Trophoblast cell (in vitro differentiated cells and primary cell): ENCODE results near the gene ADARB2.

Experiments used
- DNase-seq, 2 donors: peaks; one replicate each; pipeline ENCODE4 v3.0.0-alpha.2; 2016
- H2AFZ ChIP-seq: 2 replicates; pipeline ENCODE4 v1.6.1; 2013; ENCODE audit warnings: low read length, moderate library complexity, mild to moderate bottlenecking; ENCODE audit not compliant: insufficient read depth, poor library complexity
- H2AK5ac ChIP-seq: 2 replicates; pipeline ENCODE4 v1.6.1; 2013; ENCODE audit warnings: mild to moderate bottlenecking, low read length
- H2BK120ac ChIP-seq: 2 replicates; pipeline ENCODE4 v1.6.1; 2013; ENCODE audit warnings: low read length, mild to moderate bottlenecking, moderate library complexity; ENCODE audit not compliant: insufficient read depth, poor library complexity
- H2BK12ac ChIP-seq: 2 replicates; pipeline ENCODE4 v1.6.1; 2013; ENCODE audit warnings: mild to moderate bottlenecking, low read length, moderate library complexity
- H2BK5ac ChIP-seq: 2 replicates; pipeline ENCODE4 v1.6.1; 2013; ENCODE audit warnings: low read length, low read depth, moderate library complexity, mild to moderate bottlenecking; ENCODE audit not compliant: poor library complexity
- H3K14ac ChIP-seq: 2 replicates; pipeline ENCODE4 v1.6.1; 2013; ENCODE audit warnings: mild to moderate bottlenecking, low read length
- H3K18ac ChIP-seq: 2 replicates; pipeline ENCODE4 v1.6.1; 2013; ENCODE audit warnings: mild to moderate bottlenecking, low read length
- H3K23ac ChIP-seq: 2 replicates; pipeline ENCODE4 v1.6.1; 2013; ENCODE audit warnings: low read length
- H3K27ac ChIP-seq: 2 replicates; pipeline ENCODE4 v1.5.1; 2013; ENCODE audit warnings: low read depth, mild to moderate bottlenecking, inconsistent platforms, low read length, moderate library complexity
- H3K27me3 ChIP-seq: 2 replicates; pipeline ENCODE4 v1.6.1; 2013; ENCODE audit warnings: inconsistent platforms, mild to moderate bottlenecking, low read length, moderate library complexity; ENCODE audit not compliant: insufficient read depth
- H3K36me3 ChIP-seq, 2 experiments: 1 replicate in 1 of 2; 2 replicates in 1 of 2; pipeline ENCODE4 v1.6.1; 2013; ENCODE audit warnings: low read length in 2 of 2, mild to moderate bottlenecking in 2 of 2, moderate library complexity in 1 of 2; ENCODE audit not compliant: insufficient read depth in 2 of 2, control insufficient read depth in 1 of 2
- H3K4ac ChIP-seq: 2 replicates; pipeline ENCODE4 v1.6.1; 2013; ENCODE audit warnings: low read depth, mild to moderate bottlenecking, low read length, moderate library complexity
- H3K4me1 ChIP-seq, 2 experiments: 1 replicate in 1 of 2; 2 replicates in 1 of 2; pipeline ENCODE4 v1.6.1; 2013; ENCODE audit warnings: low read length in 2 of 2, mild to moderate bottlenecking in 2 of 2, moderate library complexity in 1 of 2; ENCODE audit not compliant: insufficient read depth in 2 of 2, control insufficient read depth in 1 of 2
- H3K4me2 ChIP-seq: 2 replicates; pipeline ENCODE4 v1.6.1; 2013; ENCODE audit warnings: inconsistent platforms, mild to moderate bottlenecking, low read length, moderate library complexity
- H3K4me3 ChIP-seq: 2 replicates; pipeline ENCODE4 v1.5.1; 2013; ENCODE audit warnings: mild to moderate bottlenecking, low read depth, low read length, inconsistent platforms
- H3K79me1 ChIP-seq: one replicate; pipeline ENCODE4 v1.6.1; 2013; ENCODE audit warnings: low read length
- H3K79me2 ChIP-seq: 2 replicates; pipeline ENCODE4 v1.6.1; 2013; ENCODE audit warnings: low read length, mild to moderate bottlenecking; ENCODE audit not compliant: control insufficient read depth, insufficient read depth, poor library complexity
- H3K9ac ChIP-seq: 2 replicates; pipeline ENCODE4 v1.6.1; 2013; ENCODE audit warnings: mild to moderate bottlenecking, low read length
- H3K9me3 ChIP-seq: 2 replicates; pipeline ENCODE4 v1.6.1; 2013; ENCODE audit warnings: low read depth, mild to moderate bottlenecking, control low read depth, inconsistent platforms, low read length; ENCODE audit not compliant: insufficient read depth
- H4K12ac ChIP-seq: 2 replicates; pipeline ENCODE4 v1.6.1; 2013; ENCODE audit warnings: low read depth, mild to moderate bottlenecking, low read length, moderate library complexity
- H4K8ac ChIP-seq: 2 replicates; pipeline ENCODE4 v1.6.1; 2013; ENCODE audit warnings: low read depth, mild to moderate bottlenecking, low read length, moderate library complexity
- H4K91ac ChIP-seq: one replicate; pipeline ENCODE4 v1.6.1; 2013; ENCODE audit warnings: low read depth, mild to moderate bottlenecking, low read length, moderate library complexity
- WGBS: extraction: QIAGEN DNeasy Blood & Tissue Kit; methylation state at CpG from one replicate; pipeline ENCODE4 v1.1.7; 2013; ENCODE audit warnings: missing lambda C conversion rate; ENCODE audit not compliant: insufficient read length, insufficient coverage; ENCODE audit errors: extremely low coverage; 5-methylcytosine and 5-hydroxymethylcytosine counted together

Gene ADARB2

GRCh38 chr10:1654811-1655356, 82.4 kb downstream of the ADARB2 start:
- Histone ChIP-seq H3K23ac (no peak overlapping the region), H3K27me3 (no peaks in the 10 kb centered on the region), H3K79me1 (no peaks in the 10 kb centered on the region), H3K79me2 (no peaks in the 10 kb centered on the region), H3K18ac (no peak overlapping the region), H3K9me3 (peaks cover 7% of the 10 kb centered on the region), H2BK120ac (no peak overlapping the region), H3K4me1 (no peaks in the 10 kb centered on the region), H4K12ac (no peak overlapping the region), H4K91ac (no peak overlapping the region), H3K14ac (no peak overlapping the region), H3K4ac (no peak overlapping the region), H2AK5ac (no peak overlapping the region), H3K36me3 (no peaks in the 10 kb centered on the region), H2AFZ (no peak overlapping the region), H3K4me2 (no peak overlapping the region), H3K9ac (no peak overlapping the region), H4K8ac (no peak overlapping the region), H2BK12ac (no peak overlapping the region), H3K4me3 (no peak overlapping the region), H3K27ac (no peak overlapping the region), H2BK5ac (no peak overlapping the region)
- no CpG with 5 or more reads among the region's 9 CpGs for WGBS
- no peak for DNase-seq

GRCh38 chr10:1654247-1654646, 83.1 kb downstream of the ADARB2 start:
- Histone ChIP-seq H3K4me3 (no peak overlapping the region), H3K79me2 (no peaks in the 10 kb centered on the region), H3K4ac (no peak overlapping the region), H2BK5ac (no peak overlapping the region), H4K12ac (no peak overlapping the region), H3K23ac (no peak overlapping the region), H2BK12ac (no peak overlapping the region), H3K27ac (no peak overlapping the region), H3K18ac (no peak overlapping the region), H3K79me1 (no peaks in the 10 kb centered on the region), H2BK120ac (no peak overlapping the region), H4K91ac (no peak overlapping the region), H3K4me1 (no peaks in the 10 kb centered on the region), H3K9ac (no peak overlapping the region), H3K27me3 (no peaks in the 10 kb centered on the region), H3K9me3 (peaks cover 7% of the 10 kb centered on the region), H2AK5ac (no peak overlapping the region), H3K14ac (no peak overlapping the region), H3K4me2 (no peak overlapping the region), H2AFZ (no peak overlapping the region), H3K36me3 (no peaks in the 10 kb centered on the region), H4K8ac (no peak overlapping the region)
- no CpG with 5 or more reads among the region's 6 CpGs for WGBS
- DNase-seq, result no peak

GRCh38 chr10:1653321-1653720, 84.0 kb downstream of the ADARB2 start:
- no peak overlapping the region for H3K23ac ChIP-seq
- no peak overlapping the region for H2BK5ac ChIP-seq
- peaks cover 7% of the 10 kb centered on the region for H3K9me3 ChIP-seq
- H3K4ac ChIP-seq, result no peak overlapping the region
- H3K9ac ChIP-seq, result no peak overlapping the region
- H2AK5ac ChIP-seq, result no peak overlapping the region
- H3K4me3 ChIP-seq, result no peak overlapping the region
- no peaks in the 10 kb centered on the region for H3K79me1 ChIP-seq
- H3K27me3 ChIP-seq, result no peaks in the 10 kb centered on the region
- H4K8ac ChIP-seq, result no peak overlapping the region
- H2BK12ac ChIP-seq, result no peak overlapping the region
- H2AFZ ChIP-seq, result no peak overlapping the region
- no peak overlapping the region for H3K14ac ChIP-seq
- H4K91ac ChIP-seq, result no peak overlapping the region
- H3K18ac ChIP-seq, result no peak overlapping the region
- H4K12ac ChIP-seq, result no peak overlapping the region
- no peak overlapping the region for H2BK120ac ChIP-seq
- H3K4me1 ChIP-seq, result no peaks in the 10 kb centered on the region
- H3K36me3 ChIP-seq, result no peaks in the 10 kb centered on the region
- no peak for DNase-seq
- WGBS, result no CpG with 5 or more reads among the region's 11 CpGs
- H3K4me2 ChIP-seq, result no peak overlapping the region
- no peak overlapping the region for H3K27ac ChIP-seq
- no peaks in the 10 kb centered on the region for H3K79me2 ChIP-seq

- Histone ChIP-seq H3K14ac (no peak overlapping the region), H3K79me1 (no peaks in the 10 kb centered on the region), H2BK120ac (no peak overlapping the region), H3K27ac (no peak overlapping the region), H3K18ac (no peak overlapping the region), H3K23ac (no peak overlapping the region), H4K12ac (no peak overlapping the region), H3K79me2 (no peaks in the 10 kb centered on the region), H3K4me3 (no peak overlapping the region), H4K91ac (no peak overlapping the region), H4K8ac (no peak overlapping the region), H3K4me2 (no peak overlapping the region), H3K4me1 (no peaks in the 10 kb centered on the region), H3K9ac (no peak overlapping the region), H2AK5ac (no peak overlapping the region), H2BK12ac (no peak overlapping the region), H2AFZ (no peak overlapping the region), H3K9me3 (peaks cover 7% of the 10 kb centered on the region), H3K27me3 (no peaks in the 10 kb centered on the region), H2BK5ac (no peak overlapping the region), H3K4ac (no peak overlapping the region), H3K36me3 (no peaks in the 10 kb centered on the region)
- no CpG with 5 or more reads among the region's 9 CpGs for WGBS
- DNase-seq, result no peak
Measured at GRCh38 chr10:1652151-1652550, 85.2 kb downstream of the ADARB2 start.
